Midbrain (tissue), 1 donor: ENCODE data around the gene YWHAE.
"Not testable (repeated sequence)": the region's sequence is repeated elsewhere in the genome, so short reads cannot be mapped to it uniquely, and the experiment has no call there.

Source experiments
- DNase-seq: peaks from one replicate; lab custom pipeline; 2025; lab: John Stamatoyannopoulos, UW

YWHAE gene

GRCh38 chr17:1412185-1413110, 12.4 kb upstream of the YWHAE start:
- DNase-seq: no peak

GRCh38 chr17:1402262-1402586, 2.2 kb upstream of the YWHAE start:
- no peak for DNase-seq

GRCh38 chr17:1398931-1399678, 917 bp downstream of the YWHAE start:
- DNase-seq: peak; percentile 78

GRCh38 chr17:1398028-1398427, 2.0 kb downstream of the YWHAE start:
- no peak for DNase-seq

GRCh38 chr17:1395876-1396665, 4.0 kb downstream of the YWHAE start:
- not testable (repeated sequence) for DNase-seq

GRCh38 chr17:1391577-1391976, 8.4 kb downstream of the YWHAE start:
- no peak for DNase-seq

- no peak for DNase-seq
Measured at GRCh38 chr17:1390432-1391367, 9.3 kb downstream of the YWHAE start.

- not testable (repeated sequence) for DNase-seq
Measured at GRCh38 chr17:1387490-1388227, 12.4 kb downstream of the YWHAE start.

- DNase-seq: not testable (repeated sequence)
Measured at GRCh38 chr17:1386675-1387190, 13.3 kb downstream of the YWHAE start.

GRCh38 chr17:1386265-1386664, 13.8 kb downstream of the YWHAE start:
- no peak for DNase-seq

GRCh38 chr17:1385861-1386260, 14.2 kb downstream of the YWHAE start:
- DNase-seq: no peak

- DNase-seq: no peak
Measured at GRCh38 chr17:1384905-1385435, 15.1 kb downstream of the YWHAE start.

GRCh38 chr17:1379930-1380313, 20.1 kb downstream of the YWHAE start:
- no peak for DNase-seq

GRCh38 chr17:1379208-1379929, 20.7 kb downstream of the YWHAE start:
- no peak for DNase-seq

GRCh38 chr17:1378476-1378860, 21.6 kb downstream of the YWHAE start:
- DNase-seq: not testable (repeated sequence)

- DNase-seq: no peak
Measured at GRCh38 chr17:1377334-1377733, 22.7 kb downstream of the YWHAE start.

- DNase-seq: no peak
Measured at GRCh38 chr17:1376061-1376460, 24.0 kb downstream of the YWHAE start.

GRCh38 chr17:1375615-1376014, 24.4 kb downstream of the YWHAE start:
- no peak for DNase-seq

GRCh38 chr17:1374431-1375177, 25.4 kb downstream of the YWHAE start:
- no peak for DNase-seq
